Endothelial cell of umbilical vein (primary cell): ENCODE measurements around the gene TSHZ1. TPM values are rescaled to one million over a fixed set of nuclear protein-coding genes. Genes with fewer than 3 reads are reported as not detected.

Source experiments
- BruUV-seq: library from RNA; stranded (reverse); fragments of 400-500 nt; replicated peaks from 2 replicates; lab custom pipeline; 2021; lab: Mats Ljungman, UMichigan
- CTCF ChIA-PET: fragments of 300-600, 350-600 bp; sonication (Branson Sonifier 250); formaldehyde crosslinking; loops from one replicate; lab custom pipeline; 2021; ENCODE audit warnings: antibody characterized with exemption, inconsistent platforms; lab: Charles Lee
- POLR2A ChIA-PET: fragments of 300-600, 350-600 bp; sonication (Branson Sonifier 250); formaldehyde crosslinking; loops from one replicate; lab custom pipeline; 2021; ENCODE audit warnings: antibody characterized with exemption, inconsistent platforms; lab: Charles Lee
- DNase-seq: peaks from one replicate; pipeline ENCODE4 v3.0.0-alpha.2; 2011; ENCODE audit warnings: low read depth, low spot score
- FAIRE-seq: peaks from 2 replicates; lab custom pipeline; 2011; peaks lifted over from hg19 to GRCh38; lab: Jason Lieb, UNC
- H2AFZ ChIP-seq: 2 replicates; pipeline ENCODE4 v1.6.0; 2012; ENCODE audit warnings: low read depth, low read length, control low read depth, inconsistent platforms
- H3K27ac ChIP-seq: 2 replicates; pipeline ENCODE4 v1.5.1; 2011; ENCODE audit warnings: low read depth, mild to moderate bottlenecking, control low read depth, low read length, moderate library complexity; ENCODE audit not compliant: insufficient read depth
- H3K27me3 ChIP-seq, 2 experiments: 2 replicates each; pipeline versions ENCODE4 v1.6.0 to v1.6.1; 2011; ENCODE audit warnings: low read length in 2 of 2, mixed read lengths in 1 of 2; ENCODE audit not compliant: control insufficient read depth in 2 of 2, insufficient read depth in 2 of 2
- H3K36me3 ChIP-seq, 2 experiments: 2 replicates in 1 of 2; 3 replicates in 1 of 2; pipeline ENCODE4 v1.5.1; 2011; ENCODE audit warnings: low read length in 2 of 2, mild to moderate bottlenecking in 1 of 2, moderate library complexity in 1 of 2; ENCODE audit not compliant: control insufficient read depth in 2 of 2, insufficient read depth in 2 of 2; ENCODE audit errors: extremely low read depth in 1 of 2
- H3K4me1 ChIP-seq: 3 replicates; pipeline ENCODE4 v1.5.1; 2011; ENCODE audit warnings: mild to moderate bottlenecking, low read length; ENCODE audit not compliant: control insufficient read depth, insufficient read depth; ENCODE audit errors: extremely low read depth
- H3K4me2 ChIP-seq: 2 replicates; pipeline ENCODE4 v1.6.1; 2011; ENCODE audit warnings: low read length, control low read depth, mixed read lengths; ENCODE audit not compliant: insufficient read depth
- H3K4me3 ChIP-seq, 3 experiments: fragments of 200-600 bp in 1 of 3; sonication (generic), shearing (Covaris generic) in 1 of 3; replicated peaks in 1 of 3; 2 replicates each; pipeline ENCODE4 v1.5.1; 2011 to 2016; ENCODE audit warnings: control low read depth in 3 of 3, low read length in 3 of 3, mild to moderate bottlenecking in 2 of 3, inconsistent platforms in 1 of 3, low read depth in 1 of 3, moderate library complexity in 1 of 3; ENCODE audit not compliant: insufficient read depth in 1 of 3
- H3K79me2 ChIP-seq: 2 replicates; pipeline ENCODE4 v1.6.0; 2012; ENCODE audit warnings: low read length, inconsistent platforms; ENCODE audit not compliant: control insufficient read depth, insufficient read depth
- H3K9ac ChIP-seq: replicated peaks from 2 replicates; pipeline ENCODE3; 2011; ENCODE audit warnings: low read length, control low read depth; ENCODE audit not compliant: insufficient read depth; ENCODE audit errors: extremely low read depth
- H3K9me1 ChIP-seq: replicated peaks from 3 replicates; pipeline ENCODE4 v1.6.0; 2011; ENCODE audit warnings: mild to moderate bottlenecking, low read length; ENCODE audit not compliant: control insufficient read depth, insufficient read depth; ENCODE audit errors: extremely low read depth
- H3K9me3 ChIP-seq: replicated peaks from 2 replicates; pipeline ENCODE4 v1.5.1; 2012; ENCODE audit warnings: low read length, inconsistent platforms; ENCODE audit not compliant: control insufficient read depth, insufficient read depth
- H4K20me1 ChIP-seq: replicated peaks from 2 replicates; pipeline ENCODE3; 2011; ENCODE audit warnings: mild to moderate bottlenecking, low read length; ENCODE audit not compliant: control insufficient read depth, insufficient read depth; ENCODE audit errors: extremely low read depth
- EZH2 ChIP-seq: IDR thresholded peaks from 2 replicates; pipeline ENCODE4 v1.6.1; 2012; ENCODE audit warnings: borderline replicate concordance, low read depth, mild to moderate bottlenecking, moderate library complexity, low read length, inconsistent platforms; ENCODE audit not compliant: severe bottlenecking
- FOS ChIP-seq: IDR thresholded peaks from 2 replicates; pipeline ENCODE4 v1.6.1; 2011; ENCODE audit warnings: mild to moderate bottlenecking, low read length, moderate library complexity, borderline replicate concordance; ENCODE audit not compliant: insufficient read depth
- GATA2 ChIP-seq: IDR thresholded peaks from 2 replicates; pipeline ENCODE4 v1.7.0; 2011; ENCODE audit warnings: low read depth, mild to moderate bottlenecking, moderate library complexity, mixed read lengths, low read length; ENCODE audit not compliant: insufficient read length, insufficient read depth
- JUN ChIP-seq: IDR thresholded peaks from 2 replicates; pipeline ENCODE4 v1.6.1; 2011; ENCODE audit warnings: borderline replicate concordance, low read depth; ENCODE audit not compliant: insufficient read length, insufficient read depth
- MYC ChIP-seq: IDR thresholded peaks from one replicate; pipeline ENCODE4 v1.6.1; 2011; ENCODE audit warnings: mild to moderate bottlenecking, low read depth, low read length
- POLR2A ChIP-seq: IDR thresholded peaks from 2 replicates; pipeline ENCODE4 v1.6.1; 2012; ENCODE audit warnings: low read depth, mild to moderate bottlenecking, control low read depth, low read length
- POLR2AphosphoS5 ChIP-seq: IDR thresholded peaks from 2 replicates; pipeline ENCODE4 v1.6.1; 2012; ENCODE audit warnings: low read depth, mild to moderate bottlenecking, control low read depth, low read length, moderate library complexity; ENCODE audit not compliant: insufficient read depth
- dilution Hi-C: fragments of 300-500 bp; cut with MboI; formaldehyde crosslinking; loops from one replicate; pipeline ENCODE4 v1.15.0; 2019; ENCODE audit warnings: low sequenced_read_pairs; ENCODE audit not compliant: extremely low pct_ligation_motif_present
- intact Hi-C: fragments of 100-400 bp; cut with micrococcal nuclease; formaldehyde crosslinking; loops from one replicate; pipeline ENCODE4 v1.10.0; 2022
- polyA plus RNA-seq, 4 experiments: library from polyadenylated mRNA; depleted of rRNA in 3 of 4; stranded (reverse) in 3 of 4; unstranded in 1 of 4; fragments of >200 nt; gene quantifications; 2 replicates each; pipeline versions ENCODE4 v1.2.1 to v1.2.3, GENCODE V29; 2011 to 2012; ENCODE audit warnings: missing spikeins in 1 of 4
- total RNA-seq: library from RNA; stranded (reverse); gene quantifications from 2 replicates; pipeline ENCODE4 v1.2.3, GENCODE V29; 2021
- TF ChIP-seq, protein P1 (sequence below), 2 donors: IDR thresholded peaks; 1 replicate in 1 of 2; 2 replicates in 1 of 2; pipeline ENCODE4 v1.5.1; 2011; ENCODE audit warnings: low read length in 2 of 2, mild to moderate bottlenecking in 2 of 2, moderate library complexity in 2 of 2, control low read depth in 1 of 2, inconsistent platforms in 1 of 2, low read depth in 1 of 2; ENCODE audit not compliant: insufficient read depth in 1 of 2; ENCODE audit errors: extremely low read depth in 1 of 2
- TF ChIP-seq, protein P2 (sequence below): IDR thresholded peaks from 2 replicates; pipeline ENCODE4 v1.6.1; 2011; ENCODE audit not compliant: insufficient read depth, insufficient read length

Gene TSHZ1
- total and polyA plus RNA-seq, 2 donors (not counting 3 experiments of a cell fraction or from before 2014, with no cell fraction given), result 4.2 to 10.2 TPM

DNA sequence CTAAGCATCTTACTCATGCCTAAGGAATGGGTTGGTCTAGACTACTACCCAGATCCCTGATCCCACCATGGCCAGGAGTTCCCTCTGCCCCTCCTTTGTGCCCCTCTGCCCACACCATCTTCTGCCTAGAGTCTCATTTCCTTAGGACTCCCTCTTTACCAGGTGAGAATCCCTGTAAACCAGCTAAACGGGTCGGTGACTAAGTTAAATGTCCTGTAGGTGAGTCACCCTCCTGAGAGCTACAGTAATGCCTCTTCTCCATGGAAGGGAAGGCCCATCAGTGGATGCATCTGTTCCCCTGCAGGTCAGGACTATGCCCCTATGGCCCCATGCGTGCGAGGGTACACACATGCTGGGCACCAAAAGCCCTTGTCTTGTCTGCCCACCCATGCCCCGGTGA is 27.1 kb upstream of the TSHZ1 start:
- dilution Hi-C loops, result no loop called here
- intact Hi-C loops, result no loop called here
- no peak overlapping the region for H3K4me3 ChIP-seq
- H4K20me1 ChIP-seq, result no peaks in the 10 kb centered on the region
- TF ChIP-seq, protein P1, sequence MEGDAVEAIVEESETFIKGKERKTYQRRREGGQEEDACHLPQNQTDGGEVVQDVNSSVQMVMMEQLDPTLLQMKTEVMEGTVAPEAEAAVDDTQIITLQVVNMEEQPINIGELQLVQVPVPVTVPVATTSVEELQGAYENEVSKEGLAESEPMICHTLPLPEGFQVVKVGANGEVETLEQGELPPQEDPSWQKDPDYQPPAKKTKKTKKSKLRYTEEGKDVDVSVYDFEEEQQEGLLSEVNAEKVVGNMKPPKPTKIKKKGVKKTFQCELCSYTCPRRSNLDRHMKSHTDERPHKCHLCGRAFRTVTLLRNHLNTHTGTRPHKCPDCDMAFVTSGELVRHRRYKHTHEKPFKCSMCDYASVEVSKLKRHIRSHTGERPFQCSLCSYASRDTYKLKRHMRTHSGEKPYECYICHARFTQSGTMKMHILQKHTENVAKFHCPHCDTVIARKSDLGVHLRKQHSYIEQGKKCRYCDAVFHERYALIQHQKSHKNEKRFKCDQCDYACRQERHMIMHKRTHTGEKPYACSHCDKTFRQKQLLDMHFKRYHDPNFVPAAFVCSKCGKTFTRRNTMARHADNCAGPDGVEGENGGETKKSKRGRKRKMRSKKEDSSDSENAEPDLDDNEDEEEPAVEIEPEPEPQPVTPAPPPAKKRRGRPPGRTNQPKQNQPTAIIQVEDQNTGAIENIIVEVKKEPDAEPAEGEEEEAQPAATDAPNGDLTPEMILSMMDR (IDR thresholded peaks at IDR 0.05; ENCODE audit: extremely low read depth in 1 of 2, insufficient read depth in 1 of 2, low read depth in 1 of 2, low read length in 2 of 2), result no peak
- TF ChIP-seq GATA2 (no peak), POLR2A (no peak), JUN (no peak), EZH2 (no peak), FOS (no peak), POLR2AphosphoS5 (no peak), MYC (no peak)
- TF ChIP-seq, protein P2, sequence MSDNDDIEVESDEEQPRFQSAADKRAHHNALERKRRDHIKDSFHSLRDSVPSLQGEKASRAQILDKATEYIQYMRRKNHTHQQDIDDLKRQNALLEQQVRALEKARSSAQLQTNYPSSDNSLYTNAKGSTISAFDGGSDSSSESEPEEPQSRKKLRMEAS, result no peak
- H3K4me1 ChIP-seq, result no peaks in the 10 kb centered on the region
- no TSS peak for BruUV-seq
- no peak for FAIRE-seq
- H2AFZ ChIP-seq, result no peak overlapping the region
- H3K36me3 ChIP-seq, result no peaks in the 10 kb centered on the region
- no peak overlapping the region for H3K27ac ChIP-seq
- H3K27me3 ChIP-seq, result peaks cover 1 to 7% of the 10 kb centered on the region in 2 experiments
- no peaks in the 10 kb centered on the region for H3K9me3 ChIP-seq
- DNase-seq, result no peak
- H3K79me2 ChIP-seq, result no peaks in the 10 kb centered on the region
- no peak overlapping the region for H3K4me2 ChIP-seq
- ChIA-PET CTCF (no interaction called here), POLR2A (interaction anchor here (0.5 kb wide), 1 partner anchor 26 kb away, joined by 3 read pairs; the partner anchor contains the start of gene PTGR3)
- no peak overlapping the region for H3K9ac ChIP-seq
- no peaks in the 10 kb centered on the region for H3K9me1 ChIP-seq
